GM10248 (cell line): ENCODE data around the gene ADCY10.
"Not testable (repeated sequence)": the region's sequence is repeated elsewhere in the genome, so short reads cannot be mapped to it uniquely, and the experiment has no call there.

ENCODE experiments used
- CTCF ChIA-PET: fragments of 300-600 bp; sonication (Branson Sonifier 250); formaldehyde crosslinking; extraction: SDS; loops from one replicate; lab custom pipeline; 2021; ENCODE audit warnings: antibody characterized with exemption; lab: Yijun Ruan, JAX
- POLR2A ChIA-PET: fragments of 350-650 bp; sonication (Branson Sonifier 250); formaldehyde crosslinking; extraction: SDS; loops from one replicate; lab custom pipeline; 2020; ENCODE audit warnings: antibody characterized with exemption; lab: Yijun Ruan, JAX
- DNase-seq: peaks from one replicate; pipeline ENCODE4 v3.0.0; 2012; ENCODE audit errors: extremely low spot score
- TF ChIP-seq, protein P1 (sequence below): IDR thresholded peaks from 2 replicates; pipeline ENCODE4 v1.5.1; 2012; ENCODE audit warnings: mild to moderate bottlenecking, low read depth; ENCODE audit errors: extremely low read depth, missing control alignments, control extremely low read depth

ADCY10 gene

DNA sequence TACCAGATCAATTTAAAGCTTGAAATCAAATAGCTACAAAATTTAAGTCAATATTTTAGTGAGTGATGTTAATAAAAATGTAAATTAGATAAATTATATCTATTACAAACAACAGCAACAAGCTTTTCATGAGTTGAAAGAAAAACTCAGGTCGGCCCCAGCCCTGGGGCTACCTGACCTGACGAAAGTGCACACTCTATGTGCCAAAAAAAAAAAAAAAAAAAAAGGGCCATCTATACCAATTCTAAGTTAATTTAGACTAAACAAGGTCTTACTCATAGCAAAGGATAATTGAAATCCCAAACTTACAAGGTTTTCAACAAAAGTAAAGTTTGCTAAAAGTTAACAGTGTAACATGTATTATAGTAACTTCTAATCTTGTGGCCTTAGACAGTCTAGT is 47.6 kb downstream of the ADCY10 start:
- DNase-seq, POLR2A ChIA-PET: not testable (repeated sequence)
- CTCF ChIA-PET: interaction anchor here (0.6 kb wide), 1 partner anchor 11 kb away, joined by 3 read pairs; no protein-coding TSS in a partner anchor

DNA sequence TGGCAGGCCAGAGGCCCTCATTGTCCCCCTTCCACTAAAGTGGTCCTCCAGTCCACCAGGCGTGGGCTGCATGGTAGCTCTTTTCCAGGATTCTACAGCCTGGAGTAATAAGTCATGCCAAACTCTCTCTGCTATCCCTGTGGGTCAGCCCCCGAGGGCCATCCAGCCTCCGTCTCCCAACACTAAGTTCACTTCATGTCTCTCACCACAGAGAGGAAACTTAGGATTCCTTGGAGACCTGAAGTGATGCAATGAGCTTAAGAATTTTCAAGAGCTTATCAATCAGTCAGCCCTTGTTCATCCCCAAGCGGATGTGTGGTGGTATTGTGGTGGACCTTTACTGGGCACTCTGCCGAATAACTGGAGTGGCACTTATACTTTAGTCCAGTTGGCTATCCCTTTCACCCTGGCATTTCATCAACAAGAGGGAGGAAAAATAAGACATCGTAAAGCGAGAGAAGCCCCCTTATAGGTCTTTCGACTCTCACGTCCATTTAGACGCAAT is 48.1 kb downstream of the ADCY10 start:
- POLR2A ChIA-PET: not testable (repeated sequence)
- CTCF ChIA-PET: interaction anchor here (0.6 kb wide), 1 partner anchor 12 kb away, joined by 3 read pairs; no protein-coding TSS in a partner anchor

DNA sequence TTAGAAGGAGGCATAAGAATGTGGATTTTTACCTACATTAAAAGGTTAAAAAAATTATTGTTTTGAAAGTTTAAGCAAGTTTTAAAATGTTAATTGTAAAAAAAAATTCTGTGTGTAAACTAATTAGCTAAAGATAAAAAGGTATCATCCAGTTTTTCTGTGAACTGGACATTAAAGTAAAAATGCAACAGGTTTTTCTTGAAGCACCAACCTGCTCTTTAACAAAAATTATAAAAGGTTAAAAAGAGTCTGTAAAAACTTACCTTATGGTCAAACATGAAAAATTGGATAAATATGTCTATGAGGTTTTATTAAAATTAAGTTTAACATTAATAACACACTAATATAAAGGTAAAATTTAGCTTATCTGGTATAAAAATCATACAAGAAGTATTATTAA is 48.7 kb downstream of the ADCY10 start:
- POLR2A ChIA-PET, DNase-seq, CTCF ChIA-PET: not testable (repeated sequence)

More for the DNA sequence above, 48.1 kb downstream of the ADCY10 start:
- not testable (repeated sequence) for DNase-seq

DNA sequence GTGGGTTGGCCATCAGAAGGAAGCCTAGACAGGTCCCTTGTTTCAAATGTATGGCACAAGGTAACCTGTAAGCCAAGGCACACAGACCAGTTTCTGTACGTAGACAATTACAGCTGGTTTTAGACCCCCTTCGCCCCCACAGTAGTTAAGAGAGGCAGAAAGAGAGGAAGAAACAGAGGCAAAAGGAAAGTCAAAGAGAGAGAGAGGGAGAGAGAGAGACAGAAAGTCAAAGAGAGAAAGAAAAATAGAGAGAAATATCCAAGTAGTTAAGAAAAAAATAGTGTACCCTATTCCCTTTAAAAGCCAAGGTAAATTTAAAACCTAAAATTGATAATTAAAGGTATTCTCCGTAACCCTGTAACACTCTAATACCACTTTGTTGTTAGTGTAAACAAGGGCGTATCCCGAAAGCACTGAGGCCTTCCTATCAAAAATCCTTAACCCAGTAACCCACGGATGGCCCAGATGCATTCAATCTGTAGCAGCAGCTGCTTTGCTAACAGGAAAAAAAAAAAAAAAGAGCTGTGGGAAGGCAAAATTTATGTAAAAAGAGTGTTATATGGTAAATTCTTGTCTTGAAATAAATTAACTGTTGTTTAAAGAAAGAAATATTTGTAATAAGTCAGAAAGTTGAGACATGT is 49.4 kb downstream of the ADCY10 start:
- POLR2A ChIA-PET: no interaction called here

DNA sequence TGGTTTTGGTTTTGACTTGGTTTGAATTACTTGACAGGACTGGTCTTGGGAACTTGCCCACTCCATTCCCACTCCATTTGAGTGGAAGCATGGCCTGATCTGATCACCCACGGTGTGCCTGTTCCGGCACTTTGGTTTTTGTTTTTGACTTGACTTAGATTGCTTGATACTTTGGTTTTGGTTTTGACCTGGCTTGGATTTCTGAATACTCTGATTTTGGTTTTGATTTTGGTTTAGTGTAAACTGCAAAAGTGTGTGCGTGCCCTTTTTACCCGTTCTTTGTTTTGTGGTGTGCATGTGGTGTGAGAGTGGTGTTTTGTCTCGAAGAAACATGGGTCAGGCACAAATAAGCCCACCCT is 50.0 kb downstream of the ADCY10 start:
- no peak for DNase-seq
- TF ChIP-seq, protein P1, sequence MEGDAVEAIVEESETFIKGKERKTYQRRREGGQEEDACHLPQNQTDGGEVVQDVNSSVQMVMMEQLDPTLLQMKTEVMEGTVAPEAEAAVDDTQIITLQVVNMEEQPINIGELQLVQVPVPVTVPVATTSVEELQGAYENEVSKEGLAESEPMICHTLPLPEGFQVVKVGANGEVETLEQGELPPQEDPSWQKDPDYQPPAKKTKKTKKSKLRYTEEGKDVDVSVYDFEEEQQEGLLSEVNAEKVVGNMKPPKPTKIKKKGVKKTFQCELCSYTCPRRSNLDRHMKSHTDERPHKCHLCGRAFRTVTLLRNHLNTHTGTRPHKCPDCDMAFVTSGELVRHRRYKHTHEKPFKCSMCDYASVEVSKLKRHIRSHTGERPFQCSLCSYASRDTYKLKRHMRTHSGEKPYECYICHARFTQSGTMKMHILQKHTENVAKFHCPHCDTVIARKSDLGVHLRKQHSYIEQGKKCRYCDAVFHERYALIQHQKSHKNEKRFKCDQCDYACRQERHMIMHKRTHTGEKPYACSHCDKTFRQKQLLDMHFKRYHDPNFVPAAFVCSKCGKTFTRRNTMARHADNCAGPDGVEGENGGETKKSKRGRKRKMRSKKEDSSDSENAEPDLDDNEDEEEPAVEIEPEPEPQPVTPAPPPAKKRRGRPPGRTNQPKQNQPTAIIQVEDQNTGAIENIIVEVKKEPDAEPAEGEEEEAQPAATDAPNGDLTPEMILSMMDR: no peak
- ChIA-PET CTCF (no interaction called here), POLR2A (no interaction called here)

More for the DNA sequence above, 49.4 kb downstream of the ADCY10 start:
- DNase-seq: no peak
- CTCF ChIA-PET: no interaction called here
- TF ChIP-seq, protein P1: no peak

DNA sequence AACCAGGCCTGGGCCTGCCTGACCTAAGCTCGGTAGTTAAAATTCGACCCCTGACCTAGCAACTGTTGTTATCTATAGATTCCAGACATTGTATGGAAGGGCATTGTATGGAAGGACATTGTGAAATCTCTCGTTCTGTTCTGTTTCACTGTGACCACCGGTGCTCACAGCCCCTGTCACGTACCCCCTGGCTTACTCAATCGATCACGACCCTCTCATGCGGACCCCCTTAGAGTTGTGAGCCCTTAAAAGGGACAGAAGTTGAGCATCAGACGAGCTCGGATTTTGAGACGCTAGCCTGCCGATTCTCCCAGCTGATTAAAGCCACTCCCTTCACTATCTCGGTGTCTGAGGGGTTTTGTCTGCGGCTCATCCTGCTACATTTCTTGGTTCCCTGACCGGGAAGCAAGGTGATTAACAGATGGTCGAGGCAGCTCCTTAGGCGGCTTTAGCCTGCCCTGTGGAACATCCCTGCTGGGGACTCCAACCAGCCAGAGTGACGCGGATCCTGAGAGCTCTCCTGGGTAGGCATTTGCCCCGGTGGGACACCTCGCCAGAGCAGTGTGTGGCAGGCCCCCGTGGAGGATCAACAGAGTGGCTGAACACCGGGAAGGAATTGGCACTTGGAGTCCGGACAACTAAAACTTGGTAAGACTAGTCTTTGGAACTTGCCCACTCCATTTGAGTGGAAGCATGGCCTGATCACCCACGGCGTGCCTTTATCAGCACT is 50.6 kb downstream of the ADCY10 start:
- CTCF ChIA-PET, POLR2A ChIA-PET, DNase-seq: not testable (repeated sequence)

DNA sequence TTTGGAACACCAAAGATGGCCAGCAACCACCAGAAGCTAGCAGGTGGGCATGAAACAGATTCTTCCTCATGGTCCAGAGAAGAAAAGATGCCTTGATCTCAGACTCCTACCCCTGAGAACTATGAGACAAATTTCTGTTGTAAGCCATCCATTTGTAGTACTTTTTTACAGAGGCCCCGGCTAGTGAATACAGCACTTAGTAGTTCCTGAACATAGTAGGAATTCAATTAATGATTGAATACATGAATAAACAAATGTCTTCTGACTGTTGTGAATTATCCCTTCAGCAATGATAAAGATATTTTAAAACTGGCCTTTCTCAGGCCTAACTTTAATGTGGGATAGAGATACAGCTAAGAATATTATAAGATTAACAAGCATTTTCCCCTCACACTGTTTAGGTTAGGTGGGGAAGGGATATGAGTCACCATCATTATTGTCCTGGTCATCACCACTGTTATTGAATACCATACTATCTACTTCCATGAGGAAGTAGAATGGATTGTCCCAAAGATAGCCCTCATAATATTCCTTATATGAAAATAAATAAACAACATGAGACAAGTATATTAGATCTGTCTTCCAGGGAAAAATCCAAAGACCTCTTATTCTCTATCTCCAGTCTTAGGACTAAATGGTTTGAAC is 51.4 kb downstream of the ADCY10 start:
- DNase-seq: no peak
- ChIA-PET POLR2A (no interaction called here), CTCF (no interaction called here)
- TF ChIP-seq, protein P1: no peak

DNA sequence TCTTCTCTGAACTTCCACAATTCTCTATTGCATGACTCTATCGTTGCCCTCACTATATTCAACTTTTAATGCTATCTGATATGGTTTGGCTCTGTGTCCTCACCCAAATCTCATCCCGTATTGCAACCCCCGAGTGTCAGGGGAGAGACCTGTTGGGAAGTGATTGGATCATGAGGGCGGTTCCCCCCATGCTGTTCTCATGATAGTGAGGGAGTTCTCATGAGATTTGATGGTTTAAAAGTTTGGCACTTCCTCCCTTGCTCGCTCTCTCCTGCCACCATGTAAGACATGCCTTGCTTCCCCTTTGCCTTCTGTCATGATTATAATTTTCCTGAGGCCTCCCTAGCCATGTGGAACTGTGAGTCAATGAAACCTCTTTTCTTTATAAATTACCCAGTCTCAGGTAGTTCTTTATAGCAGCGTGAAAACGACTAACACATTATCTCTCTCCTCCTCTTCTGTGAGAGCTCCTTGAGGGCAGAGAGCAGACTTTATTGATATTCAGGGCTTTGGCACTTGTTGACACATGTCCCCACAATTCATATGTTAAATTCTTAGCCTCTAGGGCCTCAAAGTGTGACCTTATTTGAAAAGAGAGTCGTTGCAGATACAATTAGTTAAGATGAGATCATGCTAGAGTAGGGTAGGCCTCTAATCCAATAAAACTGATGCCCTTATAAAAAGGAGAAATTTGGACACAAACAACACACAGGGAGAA is 52.1 kb downstream of the ADCY10 start:
- ChIA-PET CTCF (interaction anchor here (1.1 to 1.3 kb wide), 2 partner anchors 16 to 32 kb away, joined by 3 to 4 read pairs; no protein-coding TSS in a partner anchor), POLR2A (no interaction called here)
- TF ChIP-seq, protein P1: no peak
- no peak for DNase-seq
